A673 (cell line): Measurements from ENCODE around the gene MRPL34.

ENCODE experiments used
- EZH2 ChIP-seq: fragments of 200-600 bp; sonication (generic); IDR thresholded peaks from 2 replicates; pipeline ENCODE4 v1.6.1; 2017; ENCODE audit warnings: borderline replicate concordance, low read depth, mild to moderate bottlenecking, mixed read lengths, antibody characterized with exemption, low read length; ENCODE audit not compliant: poor library complexity, severe bottlenecking
- TF ChIP-seq, protein P1 (sequence below): fragments of 300-800, 200-600 bp; sonication (generic); conservative IDR thresholded peaks from 2 replicates; pipeline ENCODE4 v1.5.1; 2017; ENCODE audit warnings: low read depth, mild to moderate bottlenecking, antibody characterized with exemption, low read length, moderate library complexity, mixed read lengths

GRCh38 chr19:17332360-17332676 lies 26.6 kb downstream of the MRPL34 start:
- TF ChIP-seq, protein P1, sequence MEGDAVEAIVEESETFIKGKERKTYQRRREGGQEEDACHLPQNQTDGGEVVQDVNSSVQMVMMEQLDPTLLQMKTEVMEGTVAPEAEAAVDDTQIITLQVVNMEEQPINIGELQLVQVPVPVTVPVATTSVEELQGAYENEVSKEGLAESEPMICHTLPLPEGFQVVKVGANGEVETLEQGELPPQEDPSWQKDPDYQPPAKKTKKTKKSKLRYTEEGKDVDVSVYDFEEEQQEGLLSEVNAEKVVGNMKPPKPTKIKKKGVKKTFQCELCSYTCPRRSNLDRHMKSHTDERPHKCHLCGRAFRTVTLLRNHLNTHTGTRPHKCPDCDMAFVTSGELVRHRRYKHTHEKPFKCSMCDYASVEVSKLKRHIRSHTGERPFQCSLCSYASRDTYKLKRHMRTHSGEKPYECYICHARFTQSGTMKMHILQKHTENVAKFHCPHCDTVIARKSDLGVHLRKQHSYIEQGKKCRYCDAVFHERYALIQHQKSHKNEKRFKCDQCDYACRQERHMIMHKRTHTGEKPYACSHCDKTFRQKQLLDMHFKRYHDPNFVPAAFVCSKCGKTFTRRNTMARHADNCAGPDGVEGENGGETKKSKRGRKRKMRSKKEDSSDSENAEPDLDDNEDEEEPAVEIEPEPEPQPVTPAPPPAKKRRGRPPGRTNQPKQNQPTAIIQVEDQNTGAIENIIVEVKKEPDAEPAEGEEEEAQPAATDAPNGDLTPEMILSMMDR, result no peak
- TF ChIP-seq EZH2, result no peak
